Colonic mucosa (tissue), 4 donors: ENCODE results near the gene SPX. TPM values are rescaled to one million over a fixed set of nuclear protein-coding genes. Genes with fewer than 3 reads are reported as not detected.

Experiments
- DNase-seq: peaks from one replicate; pipeline ENCODE4 v3.0.0-alpha.2; 2020
- H3K27ac ChIP-seq: fragments of 200-600 bp; one replicate; pipeline ENCODE4 v1.8.0; 2021
- H3K27me3 ChIP-seq: fragments of 200-600 bp; one replicate; pipeline ENCODE4 v1.8.0; 2021
- H3K36me3 ChIP-seq: fragments of 200-600 bp; one replicate; pipeline ENCODE4 v1.8.0; 2021
- H3K4me1 ChIP-seq: fragments of 200-600 bp; one replicate; pipeline ENCODE4 v1.8.0; 2021; ENCODE audit warnings: mild to moderate bottlenecking
- H3K4me3 ChIP-seq: fragments of 200-600 bp; one replicate; pipeline ENCODE4 v1.8.0; 2021
- H3K9ac ChIP-seq, 2 donors: one replicate each; pipeline ENCODE4 v1.7.0; 2013; ENCODE audit warnings: control low read depth in 2 of 2, low read depth in 2 of 2, low read length in 2 of 2
- H3K9me3 ChIP-seq: fragments of 200-600 bp; one replicate; pipeline ENCODE4 v1.8.0; 2021
- intact Hi-C: fragments of 100-400 bp; cut with DNase I; formaldehyde crosslinking; loops from one replicate; pipeline ENCODE4 v1.14.1; 2022
- total RNA-seq, 2 donors: library from RNA; stranded (reverse); fragmentation: NEBNext Ultra II Directional in 1 of 2; extraction: Animal tissue kit (Norgen Biotek cat#: 25700) in 1 of 2; gene quantifications; one replicate each; pipeline ENCODE4 v1.2.1, GENCODE V29; 2021
- TF ChIP-seq, protein P1 (sequence below): fragments of 200-600 bp; IDR thresholded peaks from one replicate; pipeline ENCODE4 v1.8.0; 2022; ENCODE audit warnings: antibody characterized with exemption, mild to moderate bottlenecking
- donor health status: healthy.
- donor health status: DM: no; HTN: no; CAD: no.
- donor health status: DM: no; HTN: no; CAD: no.

The SPX gene
- total RNA-seq, 2 donors from 2014 or later, result not detected

DNA sequence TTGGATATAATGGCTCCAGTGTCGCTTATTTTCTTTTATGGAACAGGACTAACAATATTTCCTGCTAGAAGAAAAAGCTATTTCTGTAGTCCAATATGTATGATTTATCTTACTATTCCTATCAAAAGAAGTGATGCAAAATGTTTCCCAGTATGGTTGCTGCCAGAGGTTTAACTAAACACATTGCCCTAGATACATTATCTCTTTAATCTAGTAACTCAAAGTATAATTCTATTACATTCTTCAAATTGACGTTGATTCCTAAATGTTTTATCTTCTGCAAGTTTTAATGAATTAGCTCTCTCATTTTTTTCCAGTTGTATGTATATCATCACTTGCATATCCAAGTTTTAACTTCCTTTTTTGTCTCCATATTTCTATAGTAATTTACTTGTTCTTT lies 50.3 kb downstream of the SPX start:
- DNase-seq, result no peak
- Histone ChIP-seq H3K9ac (no peak overlapping the region), H3K9me3 (no peaks in the 10 kb centered on the region), H3K27ac (no peak overlapping the region), H3K27me3 (no peaks in the 10 kb centered on the region), H3K4me1 (no peaks in the 10 kb centered on the region), H3K4me3 (no peak overlapping the region), H3K36me3 (no peaks in the 10 kb centered on the region)
- TF ChIP-seq, protein P1, sequence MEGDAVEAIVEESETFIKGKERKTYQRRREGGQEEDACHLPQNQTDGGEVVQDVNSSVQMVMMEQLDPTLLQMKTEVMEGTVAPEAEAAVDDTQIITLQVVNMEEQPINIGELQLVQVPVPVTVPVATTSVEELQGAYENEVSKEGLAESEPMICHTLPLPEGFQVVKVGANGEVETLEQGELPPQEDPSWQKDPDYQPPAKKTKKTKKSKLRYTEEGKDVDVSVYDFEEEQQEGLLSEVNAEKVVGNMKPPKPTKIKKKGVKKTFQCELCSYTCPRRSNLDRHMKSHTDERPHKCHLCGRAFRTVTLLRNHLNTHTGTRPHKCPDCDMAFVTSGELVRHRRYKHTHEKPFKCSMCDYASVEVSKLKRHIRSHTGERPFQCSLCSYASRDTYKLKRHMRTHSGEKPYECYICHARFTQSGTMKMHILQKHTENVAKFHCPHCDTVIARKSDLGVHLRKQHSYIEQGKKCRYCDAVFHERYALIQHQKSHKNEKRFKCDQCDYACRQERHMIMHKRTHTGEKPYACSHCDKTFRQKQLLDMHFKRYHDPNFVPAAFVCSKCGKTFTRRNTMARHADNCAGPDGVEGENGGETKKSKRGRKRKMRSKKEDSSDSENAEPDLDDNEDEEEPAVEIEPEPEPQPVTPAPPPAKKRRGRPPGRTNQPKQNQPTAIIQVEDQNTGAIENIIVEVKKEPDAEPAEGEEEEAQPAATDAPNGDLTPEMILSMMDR, result no peak
- intact Hi-C loops, result no loop called here

DNA sequence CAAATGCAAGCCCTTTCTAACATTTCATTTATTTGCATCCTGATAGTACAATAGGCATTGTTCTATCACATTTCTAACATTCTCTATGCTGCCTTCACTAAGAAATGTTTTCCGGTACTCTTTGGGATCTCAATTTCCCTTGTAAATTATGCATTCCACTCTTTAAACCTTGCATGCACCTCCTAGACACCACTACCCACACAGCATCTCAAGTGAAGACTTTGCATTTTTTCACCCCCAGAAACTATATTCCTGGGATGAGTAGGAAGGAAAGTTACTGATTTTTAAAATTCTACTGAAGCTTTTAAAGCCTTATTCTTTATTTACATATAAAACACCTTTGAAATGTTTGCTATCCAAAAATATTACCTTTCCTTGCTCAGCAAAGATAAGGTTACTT lies 51.4 kb downstream of the SPX start:
- Histone ChIP-seq H3K36me3 (no peaks in the 10 kb centered on the region), H3K27ac (no peak overlapping the region), H3K4me1 (no peaks in the 10 kb centered on the region), H3K4me3 (no peak overlapping the region), H3K9ac (no peak overlapping the region), H3K9me3 (no peaks in the 10 kb centered on the region), H3K27me3 (no peaks in the 10 kb centered on the region)
- TF ChIP-seq, protein P1, result no peak
- no peak for DNase-seq
- intact Hi-C loops, result no loop called here

DNA sequence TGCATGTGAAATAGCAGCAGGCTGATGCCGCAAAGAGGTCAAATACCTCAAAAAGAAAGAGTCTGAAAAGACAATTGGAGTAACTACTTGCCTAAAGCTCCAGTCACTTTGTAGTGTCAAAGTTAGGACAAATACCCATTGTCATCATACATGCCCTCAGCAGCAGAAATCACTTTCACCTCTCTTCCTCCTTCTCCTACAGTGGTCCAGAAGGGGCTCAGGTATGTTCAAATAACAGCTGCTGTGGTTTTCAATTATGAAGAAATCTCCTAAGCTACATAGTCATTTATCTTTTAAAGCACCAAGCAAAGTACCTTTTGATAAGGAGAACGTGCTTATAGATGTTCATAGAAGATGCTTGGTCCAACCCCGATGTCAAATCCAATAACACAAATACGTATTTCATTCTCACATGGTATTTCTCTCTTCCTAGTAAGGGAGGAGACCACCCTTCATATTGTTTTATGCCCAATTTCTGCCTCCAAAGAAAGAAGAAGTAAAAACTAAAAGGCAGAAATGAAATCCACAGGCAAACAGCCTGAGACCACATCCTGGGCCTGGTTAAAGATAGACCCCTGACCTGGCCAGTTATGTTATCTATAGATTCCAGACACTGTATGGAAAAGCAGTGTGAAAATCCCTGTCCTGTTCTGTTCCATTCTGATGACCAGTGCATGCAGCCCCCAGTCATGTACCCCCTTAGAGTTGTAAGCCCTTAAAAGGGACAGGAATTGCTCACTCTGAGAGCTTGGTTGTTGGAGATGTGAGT lies 54.8 kb downstream of the SPX start:
- no peaks in the 10 kb centered on the region for H3K9me3 ChIP-seq
- TF ChIP-seq, protein P1, result no peak
- DNase-seq, result no peak
- H3K27ac ChIP-seq, result no peak overlapping the region
- no peak overlapping the region for H3K4me3 ChIP-seq
- H3K9ac ChIP-seq, result no peak overlapping the region
- no peaks in the 10 kb centered on the region for H3K4me1 ChIP-seq
- no peaks in the 10 kb centered on the region for H3K27me3 ChIP-seq
- no peaks in the 10 kb centered on the region for H3K36me3 ChIP-seq
- intact Hi-C loops, result no loop called here

Other genes with a start within 250 kb of the SPX start
- not detected for gene SLCO1A2, start 191.4 kb upstream of the SPX start, total RNA-seq
- not detected for gene IAPP, start 153.4 kb upstream of the SPX start, total RNA-seq
- gene PYROXD1, start 88.6 kb upstream of the SPX start, total RNA-seq, result 10 to 100 TPM; 27.8 to 29.9 TPM
- 10 to 100 TPM; 15.7 to 15.8 TPM for gene RECQL, start 24.7 kb upstream of the SPX start, total RNA-seq
- gene GOLT1B, start 24.5 kb upstream of the SPX start, total RNA-seq, result 10 to 100 TPM; 28.3 to 35.5 TPM
- not detected for gene GYS2, start 78.6 kb downstream of the SPX start, total RNA-seq
- 100 to 1,000 TPM; 330 to 565 TPM for gene LDHB, start 131.5 kb downstream of the SPX start, total RNA-seq
- gene KCNJ8, start 248.4 kb downstream of the SPX start, total RNA-seq, result 1 to 10 TPM in 1 of 2 donors, under 1 TPM in 1; 0.37 to 1.8 TPM